ENCODE data around the gene MAP2K5.
A peak's percentile ranks its signal among the peaks of the same experiment; 100 is the strongest.

The MAP2K5 gene

GRCh38 chr15:67720556-67721175, 178.2 kb downstream of the MAP2K5 start:
- POLR2A ChIA-PET = no interaction called here
- Histone ChIP-seq H3K36me3 (ENCODE audit: control insufficient read depth in 2 of 2, insufficient read depth in 1 of 2, low read length in 2 of 2) (no peaks in the 10 kb centered on the region), H3K27ac (ENCODE audit: extremely low read depth, low read depth, low read length) (0 out of 2 replicates have a peak overlapping the region, but pooled peaks have one; percentile 33), H3K9me3 (ENCODE audit: control insufficient read depth, insufficient read depth, low read depth, low read length) (no peaks in the 10 kb centered on the region), H3K4me3 (ENCODE audit: low read depth, low read length) (no peak overlapping the region), H3K4me1 (ENCODE audit: control insufficient read depth, insufficient read depth, low read length) (peaks cover 51% of the 10 kb centered on the region)
- CTCF ChIA-PET = interaction anchor here (1.2 kb wide), 1 partner anchor 44 kb away, joined by 3 read pairs; no protein-coding TSS in a partner anchor
- TF ChIP-seq SALL2 (tag by site-specific recombination; IDR thresholded peaks at IDR 0.05; ENCODE audit: borderline replicate concordance) (no peak), ZNF239 (tag by site-specific recombination; IDR thresholded peaks at IDR 0.05) (no peak), ZNF596 (tag by site-specific recombination; IDR thresholded peaks at IDR 0.05) (peak; percentile 83), ZNF837 (tag by site-specific recombination; IDR thresholded peaks at IDR 0.05) (no peak), ZNF433 (tag by site-specific recombination; IDR thresholded peaks at IDR 0.05; ENCODE audit: low read depth) (no peak), ZNF645 (tag by site-specific recombination; IDR thresholded peaks at IDR 0.05) (0 out of 2 replicates have a peak, but pooled peaks have one; percentile 56), PRDM10 (tag by site-specific recombination; IDR thresholded peaks at IDR 0.05) (0 out of 2 replicates have a peak, but pooled peaks have one; percentile 34), ZNF174 (tag by site-specific recombination; IDR thresholded peaks at IDR 0.05) (no peak), ZBTB20 (tag by site-specific recombination; IDR thresholded peaks at IDR 0.05) (0 out of 2 replicates have a peak, but pooled peaks have one; percentile 18), ZNF610 (tag by site-specific recombination; IDR thresholded peaks at IDR 0.05; ENCODE audit: borderline replicate concordance) (no peak), ZFP37 (tag by site-specific recombination; IDR thresholded peaks at IDR 0.05) (no peak), ZNF248 (tag by site-specific recombination; IDR thresholded peaks at IDR 0.05) (no peak), ZSCAN16 (tag by site-specific recombination; IDR thresholded peaks at IDR 0.05) (peak; percentile 87), ZNF280D (tag by site-specific recombination; IDR thresholded peaks at IDR 0.05) (no peak), ZNF560 (tag by site-specific recombination; IDR thresholded peaks at IDR 0.05; ENCODE audit: borderline replicate concordance) (no peak), ZNF776 (tag by site-specific recombination; IDR thresholded peaks at IDR 0.05; ENCODE audit: borderline replicate concordance) (no peak), ZNF155 (tag by site-specific recombination; IDR thresholded peaks at IDR 0.05) (no peak), KLF8 (tag by site-specific recombination; IDR thresholded peaks at IDR 0.05) (no peak), ZNF621 (tag by site-specific recombination; IDR thresholded peaks at IDR 0.05) (no peak), ZNF658 (tag by site-specific recombination; IDR thresholded peaks at IDR 0.05) (no peak), ZNF169 (tag by site-specific recombination; IDR thresholded peaks at IDR 0.05) (no peak), ZNF513 (tag by site-specific recombination; IDR thresholded peaks at IDR 0.05) (no peak), ZNF354C (tag by site-specific recombination; IDR thresholded peaks at IDR 0.05; ENCODE audit: borderline replicate concordance, low read depth) (no peak), ZNF704 (tag by site-specific recombination; IDR thresholded peaks at IDR 0.05) (no peak)
- TF ChIP-seq, protein P1, sequence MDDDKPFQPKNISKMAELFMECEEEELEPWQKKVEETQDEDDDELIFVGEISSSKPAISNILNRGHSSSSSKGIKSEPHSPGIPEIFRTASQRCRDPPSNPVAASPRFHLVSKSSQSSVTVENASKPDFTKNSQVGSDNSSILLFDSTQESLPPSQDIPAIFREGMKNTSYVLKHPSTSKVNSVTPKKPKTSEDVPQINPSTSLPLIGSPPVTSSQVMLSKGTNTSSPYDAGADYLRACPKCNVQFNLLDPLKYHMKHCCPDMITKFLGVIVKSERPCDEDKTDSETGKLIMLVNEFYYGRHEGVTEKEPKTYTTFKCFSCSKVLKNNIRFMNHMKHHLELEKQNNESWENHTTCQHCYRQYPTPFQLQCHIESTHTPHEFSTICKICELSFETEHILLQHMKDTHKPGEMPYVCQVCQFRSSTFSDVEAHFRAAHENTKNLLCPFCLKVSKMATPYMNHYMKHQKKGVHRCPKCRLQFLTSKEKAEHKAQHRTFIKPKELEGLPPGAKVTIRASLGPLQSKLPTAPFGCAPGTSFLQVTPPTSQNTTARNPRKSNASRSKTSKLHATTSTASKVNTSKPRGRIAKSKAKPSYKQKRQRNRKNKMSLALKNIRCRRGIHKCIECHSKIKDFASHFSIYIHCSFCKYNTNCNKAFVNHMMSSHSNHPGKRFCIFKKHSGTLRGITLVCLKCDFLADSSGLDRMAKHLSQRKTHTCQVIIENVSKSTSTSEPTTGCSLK (tag by site-specific recombination; IDR thresholded peaks at IDR 0.05) = no peak
